ENCODE measurements around the gene RPS3.

DNA sequence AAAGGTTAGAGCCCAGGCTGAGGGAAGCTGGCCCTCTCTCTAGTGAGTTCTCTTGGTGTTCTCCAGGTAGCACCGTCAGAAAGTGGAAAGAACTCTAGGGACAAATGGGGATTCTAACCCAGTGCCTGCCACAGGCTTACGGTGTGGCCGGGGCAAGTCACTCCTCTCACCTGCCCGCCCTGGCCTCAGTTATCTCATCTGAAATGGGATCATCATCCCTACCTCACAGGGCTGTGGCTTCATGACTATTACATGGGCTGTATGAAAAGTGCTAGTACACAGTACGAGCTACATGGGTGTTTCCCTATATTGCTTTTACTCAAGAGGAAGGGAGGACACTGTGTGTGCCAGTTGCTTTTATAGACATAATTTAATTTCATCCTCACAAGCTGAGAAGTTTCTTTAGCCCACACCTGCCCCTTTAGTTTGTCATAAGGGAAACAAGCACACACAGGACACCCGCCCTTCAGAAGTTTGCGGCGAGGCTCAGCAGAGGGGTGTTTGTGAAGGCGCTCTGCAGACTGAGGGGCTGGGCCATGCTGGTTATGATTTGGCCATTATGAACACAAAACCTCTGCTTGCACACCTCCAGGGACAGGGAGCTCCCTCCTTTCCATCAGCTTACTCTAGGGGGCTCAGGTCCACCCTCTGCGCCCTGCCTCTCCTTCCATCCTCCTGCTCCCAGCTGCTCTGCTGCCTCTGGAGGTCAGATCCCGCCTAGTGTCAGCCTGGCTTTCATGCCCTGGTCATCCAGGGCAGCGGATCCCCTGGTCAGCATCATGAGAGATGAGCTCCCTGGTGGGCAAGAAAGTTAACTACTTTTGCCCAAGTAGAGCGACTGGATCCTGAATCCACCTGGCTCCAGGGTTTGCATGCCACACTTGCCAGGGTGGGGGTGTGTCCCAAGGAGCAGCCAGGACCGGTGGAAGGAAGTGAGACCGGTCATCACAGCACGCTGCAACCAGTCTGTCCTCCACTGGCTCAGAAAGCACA is 32.5 kb downstream of the RPS3 start:
- TF ChIP-seq, protein P1, sequence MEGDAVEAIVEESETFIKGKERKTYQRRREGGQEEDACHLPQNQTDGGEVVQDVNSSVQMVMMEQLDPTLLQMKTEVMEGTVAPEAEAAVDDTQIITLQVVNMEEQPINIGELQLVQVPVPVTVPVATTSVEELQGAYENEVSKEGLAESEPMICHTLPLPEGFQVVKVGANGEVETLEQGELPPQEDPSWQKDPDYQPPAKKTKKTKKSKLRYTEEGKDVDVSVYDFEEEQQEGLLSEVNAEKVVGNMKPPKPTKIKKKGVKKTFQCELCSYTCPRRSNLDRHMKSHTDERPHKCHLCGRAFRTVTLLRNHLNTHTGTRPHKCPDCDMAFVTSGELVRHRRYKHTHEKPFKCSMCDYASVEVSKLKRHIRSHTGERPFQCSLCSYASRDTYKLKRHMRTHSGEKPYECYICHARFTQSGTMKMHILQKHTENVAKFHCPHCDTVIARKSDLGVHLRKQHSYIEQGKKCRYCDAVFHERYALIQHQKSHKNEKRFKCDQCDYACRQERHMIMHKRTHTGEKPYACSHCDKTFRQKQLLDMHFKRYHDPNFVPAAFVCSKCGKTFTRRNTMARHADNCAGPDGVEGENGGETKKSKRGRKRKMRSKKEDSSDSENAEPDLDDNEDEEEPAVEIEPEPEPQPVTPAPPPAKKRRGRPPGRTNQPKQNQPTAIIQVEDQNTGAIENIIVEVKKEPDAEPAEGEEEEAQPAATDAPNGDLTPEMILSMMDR (IDR thresholded peaks at IDR 0.05), result no peak
- no peak for TF ChIP-seq POLR2A (IDR thresholded peaks at IDR 0.05)
